Bronchial epithelial cell (primary cell): Measurements from ENCODE around the gene FBXO17. TPM values are rescaled to one million over a fixed set of nuclear protein-coding genes. Genes with fewer than 3 reads are reported as not detected.
"Not testable (repeated sequence)": the region's sequence is repeated elsewhere in the genome, so short reads cannot be mapped to it uniquely, and the experiment has no call there.

Source experiments
- DNase-seq: peaks from one replicate; pipeline ENCODE4 v3.0.0-alpha.2; 2010; ENCODE audit warnings: low read depth
- FAIRE-seq: peaks from 2 replicates; lab custom pipeline; 2011; peaks lifted over from hg19 to GRCh38; lab: Jason Lieb, UNC
- H3K27me3 ChIP-seq: 2 replicates; pipeline ENCODE4 v1.5.1; 2011; ENCODE audit warnings: low read length; ENCODE audit not compliant: control insufficient read depth, insufficient read depth
- H3K36me3 ChIP-seq: 2 replicates; pipeline ENCODE4 v1.5.1; 2011; ENCODE audit warnings: low read length; ENCODE audit not compliant: control insufficient read depth, insufficient read depth
- H3K4me3 ChIP-seq: 2 replicates; pipeline ENCODE4 v1.5.1; 2011; ENCODE audit warnings: mild to moderate bottlenecking, low read depth, low read length, control low read depth
- CTCF ChIP-seq: IDR thresholded peaks from 2 replicates; pipeline ENCODE4 v1.5.1; 2011; ENCODE audit warnings: mild to moderate bottlenecking, moderate library complexity, low read length, control low read depth, inconsistent platforms; ENCODE audit not compliant: insufficient read depth, severe bottlenecking
- total RNA-seq: library from RNA; depleted of rRNA; stranded (reverse); fragments of >200 nt; gene quantifications from 2 replicates; pipeline ENCODE4 v1.2.1, GENCODE V29; 2014

FBXO17 gene
- total RNA-seq, 1 donor from 2014 or later: 11.6 TPM

GRCh38 chr19:38945562-38946228 is 29.8 kb downstream of the FBXO17 start:
- H3K36me3 ChIP-seq: peaks cover 5% of the 10 kb centered on the region
- no peak for TF ChIP-seq CTCF
- FAIRE-seq: no peak
- no peak for DNase-seq
- H3K4me3 ChIP-seq: no peak overlapping the region
- H3K27me3 ChIP-seq: no peaks in the 10 kb centered on the region

- DNase-seq: no peak
- FAIRE-seq: no peak
- no peak for TF ChIP-seq CTCF
- Histone ChIP-seq H3K4me3 (no peak overlapping the region), H3K27me3 (no peaks in the 10 kb centered on the region), H3K36me3 (peaks cover 5% of the 10 kb centered on the region)
Observed at GRCh38 chr19:38944981-38945506, 30.5 kb downstream of the FBXO17 start.

- no peak for DNase-seq
- no peaks in the 10 kb centered on the region for H3K27me3 ChIP-seq
- FAIRE-seq: no peak
- H3K36me3 ChIP-seq: peaks cover 3% of the 10 kb centered on the region
- no peak for TF ChIP-seq CTCF
- H3K4me3 ChIP-seq: no peak overlapping the region
Observed at GRCh38 chr19:38942471-38943181, 32.9 kb downstream of the FBXO17 start.

GRCh38 chr19:38941979-38942378 is 33.6 kb downstream of the FBXO17 start:
- Histone ChIP-seq H3K27me3 (no peaks in the 10 kb centered on the region), H3K4me3 (no peak overlapping the region), H3K36me3 (peaks cover 3% of the 10 kb centered on the region)
- no peak for TF ChIP-seq CTCF
- FAIRE-seq (no peak), DNase-seq (no peak)

GRCh38 chr19:38941466-38941865 is 34.1 kb downstream of the FBXO17 start:
- FAIRE-seq, H3K27me3 ChIP-seq, H3K36me3 ChIP-seq, H3K4me3 ChIP-seq, DNase-seq: not testable (repeated sequence)

- no peak overlapping the region for H3K4me3 ChIP-seq
- FAIRE-seq (no peak), DNase-seq (no peak)
- no peaks in the 10 kb centered on the region for H3K27me3 ChIP-seq
- no peak for TF ChIP-seq CTCF
- peaks cover 1% of the 10 kb centered on the region for H3K36me3 ChIP-seq
Observed at GRCh38 chr19:38939957-38940356, 35.6 kb downstream of the FBXO17 start.
